Kasumi-1 (cell line): ENCODE results near the gene AGPS.
"Not testable (repeated sequence)": the region's sequence is repeated elsewhere in the genome, so short reads cannot be mapped to it uniquely, and the experiment has no call there.

Experiments used
- DNase-seq, 2 experiments: peaks; one replicate each; lab custom pipeline; 2025; lab: John Stamatoyannopoulos, UW

Gene AGPS

GRCh38 chr2:177419274-177419673 is 26.7 kb downstream of the AGPS start:
- DNase-seq = no peak

- DNase-seq = no peak
Measured at GRCh38 chr2:177422271-177422670, 29.7 kb downstream of the AGPS start.

- DNase-seq = not testable (repeated sequence)
Measured at GRCh38 chr2:177424120-177424519, 31.5 kb downstream of the AGPS start.

GRCh38 chr2:177424620-177425019 is 32.0 kb downstream of the AGPS start:
- not testable (repeated sequence) for DNase-seq

GRCh38 chr2:177427316-177427715 is 34.7 kb downstream of the AGPS start:
- no peak for DNase-seq

GRCh38 chr2:177427936-177428335 is 35.4 kb downstream of the AGPS start:
- not testable (repeated sequence) for DNase-seq

- DNase-seq = peak in 1 of 2 experiments; percentile 22
Measured at GRCh38 chr2:177429688-177430325, 37.2 kb downstream of the AGPS start.

GRCh38 chr2:177430411-177430810 is 37.8 kb downstream of the AGPS start:
- DNase-seq = no peak

GRCh38 chr2:177431111-177431725 is 38.6 kb downstream of the AGPS start:
- not testable (repeated sequence) for DNase-seq

- DNase-seq = no peak
Measured at GRCh38 chr2:177432703-177433102, 40.1 kb downstream of the AGPS start.

- no peak for DNase-seq
Measured at GRCh38 chr2:177433402-177433801, 40.8 kb downstream of the AGPS start.

- no peak for DNase-seq
Measured at GRCh38 chr2:177434475-177434874, 41.9 kb downstream of the AGPS start.

- peak in 1 of 2 experiments; percentile 41 for DNase-seq
Measured at GRCh38 chr2:177445200-177445599, 52.6 kb downstream of the AGPS start.

- DNase-seq = no peak
Measured at GRCh38 chr2:177448031-177448430, 55.5 kb downstream of the AGPS start.

GRCh38 chr2:177449159-177449558 is 56.6 kb downstream of the AGPS start:
- DNase-seq = no peak

- no peak for DNase-seq
Measured at GRCh38 chr2:177455187-177455586, 62.6 kb downstream of the AGPS start.

- DNase-seq = not testable (repeated sequence)
Measured at GRCh38 chr2:177459756-177460155, 67.2 kb downstream of the AGPS start.

- no peak for DNase-seq
Measured at GRCh38 chr2:177460973-177461585, 68.5 kb downstream of the AGPS start.

GRCh38 chr2:177464549-177464948 is 72.0 kb downstream of the AGPS start:
- no peak for DNase-seq

GRCh38 chr2:177465400-177466138 is 73.0 kb downstream of the AGPS start:
- no peak for DNase-seq

GRCh38 chr2:177466337-177467195 is 74.0 kb downstream of the AGPS start:
- no peak for DNase-seq

- peak; percentile 62 to 66 for DNase-seq
Measured at GRCh38 chr2:177467646-177468045, 75.1 kb downstream of the AGPS start.
